Neuronal stem cell (in vitro differentiated cells): ENCODE data around the gene SPPL2B.

ENCODE experiments used
- DNase-seq: peaks from one replicate; pipeline ENCODE4 v3.0.0-alpha.2; 2013; ENCODE audit warnings: low spot score
- H2AFZ ChIP-seq: one replicate; pipeline ENCODE4 v1.6.1; 2013; ENCODE audit warnings: mild to moderate bottlenecking, low read length, inconsistent platforms
- H2AK5ac ChIP-seq: 2 replicates; pipeline ENCODE4 v1.6.1; 2013; ENCODE audit warnings: low read depth, mild to moderate bottlenecking, inconsistent platforms, low read length, moderate library complexity, mixed read lengths
- H2BK120ac ChIP-seq: 2 replicates; pipeline ENCODE4 v1.6.1; 2013; ENCODE audit warnings: low read depth, mild to moderate bottlenecking, inconsistent platforms, low read length, moderate library complexity, mixed read lengths
- H2BK12ac ChIP-seq: one replicate; pipeline ENCODE4 v1.6.1; 2013; ENCODE audit warnings: low read length, inconsistent platforms
- H2BK15ac ChIP-seq: 2 replicates; pipeline ENCODE4 v1.6.1; 2013; ENCODE audit warnings: mild to moderate bottlenecking, low read length, inconsistent platforms, mixed read lengths
- H2BK5ac ChIP-seq: one replicate; pipeline ENCODE4 v1.6.1; 2013; ENCODE audit warnings: inconsistent platforms, mild to moderate bottlenecking, low read length, moderate library complexity
- H3K14ac ChIP-seq: one replicate; pipeline ENCODE4 v1.6.1; 2013; ENCODE audit warnings: low read length, inconsistent platforms
- H3K18ac ChIP-seq: 2 replicates; pipeline ENCODE4 v1.6.1; 2013; ENCODE audit warnings: low read length, inconsistent platforms
- H3K23ac ChIP-seq: 2 replicates; pipeline ENCODE4 v1.6.1; 2013; ENCODE audit warnings: low read depth, mild to moderate bottlenecking, mixed read lengths, low read length, inconsistent platforms; ENCODE audit not compliant: poor library complexity
- H3K27ac ChIP-seq: replicated peaks from 3 replicates; pipeline ENCODE4 v1.5.1; 2013; ENCODE audit warnings: low read length, inconsistent platforms
- H3K27me3 ChIP-seq, 3 experiments: 2 replicates each; pipeline ENCODE4 v1.6.1; 2013; ENCODE audit warnings: low read length in 3 of 3, mild to moderate bottlenecking in 2 of 3, inconsistent platforms in 1 of 3, low read depth in 1 of 3, mixed read lengths in 1 of 3, moderate library complexity in 1 of 3; ENCODE audit not compliant: control insufficient read depth in 3 of 3, insufficient read depth in 3 of 3
- H3K36me3 ChIP-seq, 2 donors: replicated peaks in 1 of 2; 2 replicates each; pipeline ENCODE4 v1.6.1; 2013; ENCODE audit warnings: low read length in 2 of 2; ENCODE audit not compliant: control insufficient read depth in 2 of 2, insufficient read depth in 2 of 2
- H3K4ac ChIP-seq: 2 replicates; pipeline ENCODE4 v1.6.1; 2013; ENCODE audit warnings: inconsistent platforms, mild to moderate bottlenecking, low read length, moderate library complexity
- H3K4me1 ChIP-seq, 2 donors: 1 replicate in 1 of 2; 2 replicates in 1 of 2; pipeline ENCODE4 v1.6.1; 2013; ENCODE audit warnings: low read length in 2 of 2, low read depth in 1 of 2; ENCODE audit not compliant: control insufficient read depth in 2 of 2, insufficient read depth in 1 of 2
- H3K4me2 ChIP-seq: one replicate; pipeline ENCODE4 v1.6.1; 2013; ENCODE audit warnings: mild to moderate bottlenecking, low read length, inconsistent platforms; ENCODE audit not compliant: insufficient read depth, poor library complexity, severe bottlenecking
- H3K4me3 ChIP-seq, 2 donors: 2 replicates each; pipeline ENCODE4 v1.5.1; 2013; ENCODE audit warnings: low read length in 2 of 2, mild to moderate bottlenecking in 2 of 2, inconsistent platforms in 1 of 2, moderate library complexity in 1 of 2
- H3K79me1 ChIP-seq: one replicate; pipeline ENCODE4 v1.6.1; 2013; ENCODE audit warnings: low read depth, mild to moderate bottlenecking, inconsistent platforms, low read length, moderate library complexity
- H3K9ac ChIP-seq: one replicate; pipeline ENCODE4 v1.6.1; 2013; ENCODE audit warnings: mild to moderate bottlenecking, low read depth, low read length, inconsistent platforms; ENCODE audit not compliant: poor library complexity
- H3K9me3 ChIP-seq, 2 donors: replicated peaks in 1 of 2; 2 replicates each; pipeline versions ENCODE3 to v1.6.1; 2013; ENCODE audit warnings: low read length in 2 of 2, mild to moderate bottlenecking in 2 of 2, inconsistent platforms in 1 of 2, low read depth in 1 of 2, mixed read lengths in 1 of 2, moderate library complexity in 1 of 2; ENCODE audit not compliant: control insufficient read depth in 2 of 2, insufficient read depth in 1 of 2
- H4K8ac ChIP-seq: one replicate; pipeline ENCODE4 v1.6.1; 2013; ENCODE audit warnings: low read depth, mild to moderate bottlenecking, inconsistent platforms, low read length, moderate library complexity
- H4K91ac ChIP-seq: one replicate; pipeline ENCODE4 v1.6.1; 2013; ENCODE audit warnings: low read length, low read depth, mild to moderate bottlenecking, inconsistent platforms; ENCODE audit not compliant: poor library complexity
- WGBS, 2 donors: extraction: QIAGEN DNeasy Blood & Tissue Kit; methylation state at CpG; one replicate each; pipeline ENCODE4 v1.1.7; 2013; ENCODE audit warnings: missing lambda C conversion rate in 2 of 2, mixed read lengths in 1 of 2; ENCODE audit not compliant: insufficient read length in 2 of 2, insufficient replicate concordance in 1 of 2; ENCODE audit errors: extremely low coverage in 2 of 2; 5-methylcytosine and 5-hydroxymethylcytosine counted together

Gene SPPL2B

DNA sequence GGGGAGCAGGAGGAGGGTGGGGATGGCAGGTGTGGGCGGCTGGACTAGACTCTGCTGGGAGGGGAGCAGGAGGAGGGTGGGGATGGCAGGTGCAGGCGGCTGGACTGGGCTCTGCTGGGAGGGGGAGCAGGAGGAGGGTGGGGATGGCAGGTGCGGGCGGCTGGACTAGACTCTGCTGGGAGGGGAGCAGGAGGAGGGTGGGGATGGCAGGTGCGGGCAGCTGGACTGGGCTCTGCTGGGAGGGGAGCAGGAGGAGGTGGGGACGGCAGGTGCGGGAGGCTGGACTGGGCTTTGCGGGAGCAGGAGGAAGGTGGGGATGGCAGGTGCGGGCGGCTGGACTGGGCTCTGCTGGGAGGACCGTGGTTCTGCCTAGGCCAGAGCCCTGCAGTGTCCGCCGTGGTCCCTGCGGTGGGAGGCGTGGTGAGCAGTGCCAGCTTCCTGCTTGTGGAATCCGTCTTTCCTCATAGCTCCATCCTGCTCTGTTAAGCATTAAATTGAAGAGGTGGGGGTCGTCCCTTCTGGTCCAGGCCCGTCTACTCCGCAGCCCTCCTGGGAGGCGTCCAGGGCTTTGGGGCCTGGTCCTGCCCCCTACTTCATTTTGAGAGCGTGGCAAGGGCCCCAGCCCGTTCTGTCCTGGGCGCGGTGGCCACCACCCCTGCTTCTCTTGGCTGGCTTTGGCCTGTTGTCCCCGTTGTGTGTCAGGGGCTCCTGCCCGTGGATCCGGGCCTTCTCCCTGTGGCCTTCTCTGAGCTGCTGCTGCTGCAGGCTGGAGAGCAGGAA is 4.7 kb downstream of the SPPL2B start:
- no peak overlapping the region for H2AFZ ChIP-seq
- H3K79me1 ChIP-seq: peaks cover 30% of the 10 kb centered on the region
- DNase-seq: no peak
- no peak overlapping the region for H2BK12ac ChIP-seq
- H3K4me1 ChIP-seq: peaks cover 26% of the 10 kb centered on the region in 2 donors
- no peak overlapping the region for H2BK5ac ChIP-seq
- H3K23ac ChIP-seq: peak overlapping the region; percentile 10
- peaks cover 0 to 8% of the 10 kb centered on the region in 2 donors for H3K9me3 ChIP-seq
- H3K36me3 ChIP-seq: peaks cover 6 to 14% of the 10 kb centered on the region in 2 donors
- no peak overlapping the region for H3K4ac ChIP-seq
- H4K8ac ChIP-seq: no peak overlapping the region
- H3K9ac ChIP-seq: no peak overlapping the region
- no peak overlapping the region for H3K4me2 ChIP-seq
- no peak overlapping the region for H3K4me3 ChIP-seq
- H2BK15ac ChIP-seq: no peak overlapping the region
- H3K14ac ChIP-seq: no peak overlapping the region
- H4K91ac ChIP-seq: no peak overlapping the region
- H2BK120ac ChIP-seq: no peak overlapping the region
- H3K18ac ChIP-seq: no peak overlapping the region
- no peak overlapping the region for H3K27ac ChIP-seq
- no CpG with 5 or more reads among the region's 27 CpGs for WGBS, 2 donors
- no peaks in the 10 kb centered on the region for H3K27me3 ChIP-seq
- H2AK5ac ChIP-seq: peak overlapping the region; percentile 91

DNA sequence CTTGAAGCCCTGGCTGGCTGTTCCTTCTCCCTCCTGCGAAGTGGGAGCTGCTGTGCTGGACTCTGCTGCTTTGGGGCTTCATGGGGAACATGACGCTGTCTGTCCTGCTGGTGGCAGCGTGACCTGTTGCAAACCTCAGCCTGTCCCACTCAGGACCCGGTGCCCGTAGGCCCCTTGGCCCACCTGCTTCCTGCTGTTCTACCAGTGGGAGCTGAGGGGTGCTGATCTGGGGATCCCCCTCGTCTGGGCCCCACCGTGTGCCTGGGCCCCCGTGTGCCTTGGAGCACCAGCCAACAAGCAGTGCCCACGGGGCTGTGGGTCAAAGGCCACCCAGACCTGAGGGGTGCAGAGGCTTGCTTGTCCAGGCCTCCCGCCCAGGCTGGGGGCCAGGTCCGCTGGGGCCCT is 5.3 kb downstream of the SPPL2B start:
- Histone ChIP-seq H2BK15ac (no peak overlapping the region), H3K4me3 (no peak overlapping the region), H2BK12ac (peak overlapping the region; percentile 30), H2BK5ac (no peak overlapping the region), H4K91ac (no peak overlapping the region), H3K27me3 (no peaks in the 10 kb centered on the region), H3K9me3 (peaks cover 0 to 8% of the 10 kb centered on the region in 2 donors), H3K4me1 (peaks cover 26% of the 10 kb centered on the region in 2 donors), H3K14ac (no peak overlapping the region), H3K23ac (no peak overlapping the region), H2AK5ac (peak overlapping the region; percentile 91), H3K27ac (no peak overlapping the region), H3K36me3 (peaks cover 6 to 17% of the 10 kb centered on the region in 2 donors), H3K18ac (no peak overlapping the region), H3K4me2 (no peak overlapping the region), H3K9ac (no peak overlapping the region), H2BK120ac (no peak overlapping the region), H2AFZ (no peak overlapping the region), H3K4ac (no peak overlapping the region), H4K8ac (no peak overlapping the region), H3K79me1 (peaks cover 33% of the 10 kb centered on the region)
- no peak for DNase-seq
- no CpG with 5 or more reads among the region's 11 CpGs for WGBS, 2 donors

DNA sequence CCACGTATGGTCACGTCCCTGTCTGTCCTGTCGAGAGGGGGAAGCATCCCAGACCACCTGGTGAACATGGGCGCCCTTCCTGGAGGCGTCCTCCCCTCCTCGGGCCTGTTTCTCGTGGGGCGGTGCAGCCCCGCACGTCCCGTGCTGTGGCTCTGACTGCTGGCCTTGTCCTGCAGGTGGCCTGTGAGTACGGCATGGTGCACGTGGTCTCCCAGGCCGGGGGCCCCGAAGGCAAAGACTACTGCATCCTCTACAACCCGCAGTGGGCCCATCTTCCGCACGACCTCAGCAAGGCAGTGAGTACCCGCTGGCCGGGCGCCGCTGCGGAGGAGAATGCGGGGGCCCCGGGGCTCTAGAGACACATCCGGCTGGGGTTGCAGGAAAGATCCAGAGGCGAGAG is 5.9 kb downstream of the SPPL2B start:
- peaks cover 0 to 8% of the 10 kb centered on the region in 2 donors for H3K9me3 ChIP-seq
- no peak overlapping the region for H3K27ac ChIP-seq
- no peak overlapping the region for H3K18ac ChIP-seq
- no peak overlapping the region for H2BK12ac ChIP-seq
- no peak overlapping the region for H2AK5ac ChIP-seq
- H3K14ac ChIP-seq: peak overlapping the region; percentile 6
- no peak overlapping the region for H2BK15ac ChIP-seq
- H3K27me3 ChIP-seq: no peaks in the 10 kb centered on the region
- no peak overlapping the region for H4K8ac ChIP-seq
- H4K91ac ChIP-seq: no peak overlapping the region
- H3K9ac ChIP-seq: no peak overlapping the region
- H3K23ac ChIP-seq: no peak overlapping the region
- H2AFZ ChIP-seq: no peak overlapping the region
- H2BK120ac ChIP-seq: no peak overlapping the region
- no peak overlapping the region for H3K4me2 ChIP-seq
- no CpG with 5 or more reads among the region's 27 CpGs for WGBS, 2 donors
- DNase-seq: no peak
- peaks cover 11 to 21% of the 10 kb centered on the region in 2 donors for H3K36me3 ChIP-seq
- H2BK5ac ChIP-seq: no peak overlapping the region
- peaks cover 23 to 26% of the 10 kb centered on the region in 2 donors for H3K4me1 ChIP-seq
- H3K79me1 ChIP-seq: peaks cover 33% of the 10 kb centered on the region
- H3K4me3 ChIP-seq: no peak overlapping the region
- H3K4ac ChIP-seq: peak overlapping the region; percentile 31

DNA sequence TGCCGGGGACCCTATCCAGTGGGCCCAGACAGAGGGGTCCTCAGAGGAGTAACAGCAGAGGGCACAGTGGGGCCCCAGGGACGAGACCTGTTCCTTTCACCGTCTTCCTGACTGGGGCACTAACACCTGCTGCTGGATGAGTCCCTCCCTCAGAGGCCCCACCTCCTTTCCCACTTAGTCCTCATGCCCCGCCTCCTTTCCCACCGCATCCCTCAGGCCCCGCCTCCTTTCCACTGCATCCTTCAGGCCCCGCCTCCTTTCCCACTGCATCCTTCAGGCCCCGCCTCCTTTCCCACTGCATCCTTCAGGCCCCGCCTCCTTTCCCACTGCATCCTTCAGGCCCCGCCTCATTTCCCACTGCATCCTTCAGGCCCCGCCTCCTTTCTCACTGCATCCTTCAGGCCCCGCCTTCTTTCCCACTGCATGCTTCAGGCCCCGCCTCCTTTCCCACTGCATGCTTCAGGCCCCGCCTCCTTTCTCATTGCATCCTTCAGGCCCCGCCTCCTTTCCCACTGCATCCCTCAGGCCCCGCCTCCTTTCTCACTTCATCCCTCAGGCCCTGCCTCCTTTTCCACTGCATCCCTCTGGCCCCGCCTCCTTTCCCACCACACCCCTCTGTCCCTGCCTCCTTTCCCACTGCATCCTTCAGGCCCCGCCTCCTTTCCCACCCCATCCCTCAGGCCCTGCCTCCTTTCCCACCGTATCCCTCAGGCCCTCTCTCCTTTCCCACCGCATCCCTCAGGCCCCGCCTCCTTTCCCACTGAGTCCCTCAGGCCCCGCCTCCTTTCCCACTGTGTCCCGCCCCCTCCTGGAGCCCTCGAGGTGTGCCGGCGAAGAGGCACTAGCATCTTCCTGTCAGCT is 6.7 kb downstream of the SPPL2B start:
- H3K4me2 ChIP-seq: no peak overlapping the region
- H3K18ac ChIP-seq: peak overlapping the region; percentile 59
- H3K9ac ChIP-seq: peak overlapping the region; percentile 53
- H4K91ac ChIP-seq: no peak overlapping the region
- H2BK5ac ChIP-seq: no peak overlapping the region
- peak overlapping the region; percentile 26 for H3K23ac ChIP-seq
- H3K14ac ChIP-seq: no peak overlapping the region
- WGBS, 2 donors: no CpG with 5 or more reads among the region's 26 CpGs
- no peak overlapping the region for H2AFZ ChIP-seq
- H3K27me3 ChIP-seq: no peaks in the 10 kb centered on the region
- no peak overlapping the region for H3K4ac ChIP-seq
- no peak overlapping the region for H2BK120ac ChIP-seq
- DNase-seq: no peak
- peaks cover 11 to 27% of the 10 kb centered on the region in 2 donors for H3K36me3 ChIP-seq
- H3K4me3 ChIP-seq: no peak overlapping the region
- H3K27ac ChIP-seq: no peak overlapping the region
- H3K79me1 ChIP-seq: peaks cover 38% of the 10 kb centered on the region
- H2AK5ac ChIP-seq: no peak overlapping the region
- H4K8ac ChIP-seq: no peak overlapping the region
- H2BK15ac ChIP-seq: no peak overlapping the region
- peaks cover 0 to 8% of the 10 kb centered on the region in 2 donors for H3K9me3 ChIP-seq
- peak overlapping the region; percentile 76 for H2BK12ac ChIP-seq
- H3K4me1 ChIP-seq: peaks cover 19 to 26% of the 10 kb centered on the region in 2 donors
